GM21367 (cell line): ENCODE data around the gene APBB2.
"Not testable (repeated sequence)": the region's sequence is repeated elsewhere in the genome, so short reads cannot be mapped to it uniquely, and the experiment has no call there.

Experiments
- ATAC-seq: cut with Tn5 transposase; IDR thresholded peaks from one replicate; pipeline ENCODE4 v1.9.1; 2021; ENCODE audit not compliant: unreplicated experiment

Gene APBB2

GRCh38 chr4:41069838-41070237 lies 144.5 kb downstream of the APBB2 start:
- ATAC-seq: no peak

GRCh38 chr4:41069257-41069656 lies 145.1 kb downstream of the APBB2 start:
- no peak for ATAC-seq

DNA sequence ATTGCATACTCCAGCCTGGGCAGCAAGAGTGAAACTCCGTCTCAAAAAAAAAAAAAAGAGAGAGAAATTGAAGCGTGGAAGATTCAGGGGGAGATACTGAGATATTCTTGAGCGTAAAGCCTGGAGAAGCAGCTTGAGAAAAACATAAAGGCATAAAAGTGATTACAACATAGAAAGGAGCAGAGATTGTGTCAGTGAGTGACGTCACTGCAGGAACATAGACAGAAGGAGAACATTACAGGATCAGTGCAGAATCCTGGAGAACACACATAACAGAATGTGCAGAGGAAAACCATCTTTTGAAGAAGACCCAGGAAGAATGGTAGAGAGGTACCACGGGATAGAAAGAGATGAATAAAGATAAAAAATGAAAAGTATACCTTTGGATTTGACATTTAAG lies 147.0 kb downstream of the APBB2 start:
- ATAC-seq: no peak

- no peak for ATAC-seq
These were observed 148.3 kb downstream of the APBB2 start for GRCh38 chr4:41066049-41066448.

DNA sequence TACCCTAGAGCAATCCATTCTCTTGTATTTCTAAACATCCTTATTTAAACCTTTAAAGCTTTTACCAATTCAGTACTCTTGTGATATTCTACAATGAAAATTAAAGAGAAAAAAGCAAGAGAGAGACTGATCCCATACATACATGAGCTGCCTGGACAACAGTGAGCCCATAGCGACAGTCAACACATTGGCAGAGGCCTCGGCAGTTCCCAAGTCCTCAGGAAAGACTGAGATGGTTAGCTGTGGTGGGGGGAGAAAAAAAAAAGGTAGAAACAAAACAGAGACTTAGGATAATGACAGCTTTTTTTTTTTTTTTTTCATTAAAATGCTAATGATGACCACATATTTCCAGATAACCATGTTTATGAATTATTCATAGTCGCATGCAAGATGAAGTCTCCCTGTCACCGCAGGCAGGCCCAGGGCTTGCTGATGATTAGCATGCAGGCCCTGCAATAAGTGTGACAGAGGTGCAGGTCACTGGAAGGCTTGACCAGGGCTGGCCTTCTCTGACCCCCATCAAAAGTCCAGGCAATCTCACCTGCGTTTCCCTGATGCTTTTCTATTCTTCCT lies 148.8 kb downstream of the APBB2 start:
- no peak for ATAC-seq

DNA sequence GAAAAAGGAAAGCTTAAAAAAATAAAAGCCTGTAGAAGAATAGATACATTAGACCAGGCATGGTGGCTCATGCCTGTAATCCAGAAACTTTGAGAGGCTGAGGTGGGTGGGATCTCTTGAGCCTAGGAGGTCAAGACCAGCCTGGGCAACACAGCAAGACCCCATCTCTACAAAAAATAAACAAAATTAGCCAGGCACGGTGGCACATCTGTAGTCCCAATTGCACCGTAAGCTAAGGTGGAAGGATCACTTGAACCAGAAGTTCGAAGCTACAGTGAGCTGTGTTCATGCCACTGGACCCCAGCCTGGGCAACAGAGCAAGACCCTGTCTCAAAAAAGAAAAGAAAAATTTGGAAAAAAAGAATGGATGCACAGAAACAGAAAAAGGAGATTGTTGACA lies 149.4 kb downstream of the APBB2 start:
- ATAC-seq: no peak

GRCh38 chr4:41061482-41062185 lies 152.7 kb downstream of the APBB2 start:
- no peak for ATAC-seq

DNA sequence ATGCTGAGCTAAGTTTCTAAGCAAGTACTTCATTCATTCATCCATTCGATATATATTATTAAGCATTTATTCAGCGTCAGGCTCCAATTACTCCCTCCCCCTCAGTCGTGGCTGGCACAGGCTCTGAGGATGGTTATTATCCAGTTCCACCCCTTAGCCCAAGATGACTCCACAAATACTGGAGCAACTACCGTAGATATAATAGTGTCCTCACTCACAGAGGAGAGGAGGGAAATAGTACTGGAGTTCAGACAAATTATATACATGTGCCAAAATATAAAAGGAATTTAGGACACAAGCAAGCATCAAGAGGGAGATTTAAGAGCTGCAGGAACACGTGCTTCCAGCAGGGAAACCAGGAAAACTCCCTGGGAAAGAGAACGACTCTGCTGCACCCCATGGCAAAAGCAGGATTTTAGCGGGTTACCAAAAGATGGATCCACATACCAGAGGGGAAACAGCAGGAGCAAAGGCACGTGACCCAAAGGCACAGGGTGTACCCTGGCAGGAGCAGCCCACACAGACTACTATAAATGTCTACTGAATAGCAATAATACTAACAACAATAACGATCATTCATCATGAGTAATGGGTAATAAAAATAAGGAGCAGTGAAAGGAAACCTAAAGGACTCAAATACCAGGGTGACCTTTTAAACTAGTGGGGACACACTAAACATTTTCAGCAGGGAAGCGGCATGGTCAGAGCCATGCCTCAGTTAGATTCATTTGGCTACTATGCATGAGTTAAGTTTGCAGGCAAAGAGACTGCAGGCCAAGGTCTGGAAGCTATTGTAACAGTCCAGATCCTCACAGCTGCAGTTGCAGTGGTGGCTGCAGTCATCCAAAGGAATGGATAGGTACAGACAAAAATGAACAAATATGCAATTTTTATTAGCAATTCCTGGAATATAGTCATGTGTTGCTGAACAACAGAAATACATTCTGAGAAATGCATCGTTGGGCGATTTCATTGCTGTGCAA lies 153.7 kb downstream of the APBB2 start:
- no peak for ATAC-seq

DNA sequence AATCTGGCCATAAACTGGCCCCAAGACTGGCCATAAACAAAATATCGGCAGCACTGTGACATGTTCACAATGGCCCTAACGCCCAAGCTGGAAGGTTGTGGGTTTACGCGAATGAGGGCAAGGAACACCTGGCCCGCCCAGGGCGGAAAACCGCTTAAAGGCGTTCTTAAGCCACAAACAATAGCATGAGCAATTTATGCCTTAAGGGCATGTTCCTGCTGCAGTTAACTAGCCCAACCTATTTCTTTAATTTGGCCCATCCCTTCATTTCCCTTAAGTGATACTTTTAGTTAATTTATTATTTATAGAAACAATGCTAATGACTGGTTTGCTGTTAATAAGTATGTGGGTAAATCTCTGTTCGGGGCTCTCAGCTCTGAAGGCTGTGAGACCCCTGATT lies 154.9 kb downstream of the APBB2 start:
- ATAC-seq: not testable (repeated sequence)

- ATAC-seq: no peak
These were observed 155.9 kb downstream of the APBB2 start for GRCh38 chr4:41058426-41058825.

DNA sequence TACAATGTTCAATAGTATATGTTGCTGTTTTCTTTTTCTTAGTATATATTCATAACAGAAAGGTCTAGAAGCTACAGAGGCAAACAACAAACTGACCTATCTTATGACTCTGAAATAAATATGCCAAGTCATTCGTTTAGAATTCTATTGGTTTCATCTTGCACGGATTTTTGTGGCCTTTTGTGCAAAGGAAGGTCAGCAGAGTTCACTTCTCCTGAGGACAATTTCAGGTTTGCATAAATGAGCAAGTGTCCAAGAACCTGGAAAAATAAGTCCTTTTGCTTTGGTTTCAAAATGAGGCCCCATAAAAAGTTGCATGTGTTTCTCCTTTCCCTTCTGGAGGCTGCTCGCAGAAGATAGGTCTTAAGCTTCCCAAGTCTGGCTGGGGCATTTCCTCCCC lies 156.9 kb downstream of the APBB2 start:
- ATAC-seq: no peak

DNA sequence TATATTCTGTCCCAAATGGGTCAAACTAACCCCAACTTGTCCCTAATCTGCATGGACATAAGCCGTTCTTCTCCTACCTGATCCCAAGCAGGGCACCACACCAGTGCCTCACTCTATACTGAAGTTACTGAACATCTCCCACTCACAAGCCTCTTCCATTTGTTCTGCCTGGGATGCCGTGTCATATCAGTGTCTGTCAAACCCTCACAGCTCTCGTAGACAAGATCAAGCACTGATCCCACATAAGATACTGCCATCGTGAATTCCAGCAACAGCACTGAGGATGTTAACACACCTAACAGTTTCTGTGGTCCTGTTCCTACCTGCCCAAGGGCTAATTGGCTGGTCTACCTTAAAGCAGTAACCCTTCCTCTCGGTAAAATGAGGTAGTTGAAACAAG lies 162.1 kb downstream of the APBB2 start:
- ATAC-seq: no peak

DNA sequence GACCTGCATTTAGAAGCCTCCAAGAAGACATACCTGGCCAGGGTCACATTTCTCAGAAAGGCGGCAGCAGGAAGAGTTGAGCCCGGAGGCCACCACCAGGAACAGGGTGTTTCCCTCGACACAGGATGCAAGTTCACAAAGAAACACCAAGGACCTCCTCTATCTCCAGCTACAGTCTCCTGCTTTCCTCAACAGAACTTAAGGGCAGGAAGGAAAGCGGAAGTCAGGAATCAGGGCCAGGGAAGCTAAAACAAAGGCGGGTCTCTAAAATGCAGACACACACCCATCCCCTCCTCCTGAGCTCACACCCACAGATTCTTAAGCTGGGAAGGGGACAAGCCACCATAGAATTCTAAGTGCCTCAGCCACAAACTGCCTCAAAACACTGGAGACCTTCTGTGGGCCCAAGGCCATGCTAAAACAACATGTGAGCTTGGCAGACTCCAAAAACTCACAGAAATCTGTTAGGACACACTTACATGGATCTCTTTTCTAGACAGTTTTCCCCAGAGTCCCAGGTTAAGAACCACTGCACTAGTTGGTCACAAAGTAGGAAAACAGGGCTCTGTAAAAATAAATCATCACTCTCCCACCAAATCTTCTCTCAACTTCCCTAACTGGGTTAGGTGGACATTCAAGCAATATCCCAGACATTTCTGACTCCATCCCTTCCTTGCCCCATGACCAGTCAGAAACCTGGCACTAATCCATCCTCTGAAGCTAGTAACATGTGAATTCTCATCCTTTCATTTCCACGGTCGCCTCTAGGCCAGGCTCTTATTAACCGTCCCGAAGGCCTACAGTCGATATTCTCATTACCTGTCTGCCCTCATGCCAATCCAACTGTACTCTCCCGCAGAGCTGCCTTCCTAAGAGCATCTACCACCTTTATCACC lies 163.2 kb downstream of the APBB2 start:
- no peak for ATAC-seq

GRCh38 chr4:41050116-41050515 lies 164.2 kb downstream of the APBB2 start:
- ATAC-seq: no peak

DNA sequence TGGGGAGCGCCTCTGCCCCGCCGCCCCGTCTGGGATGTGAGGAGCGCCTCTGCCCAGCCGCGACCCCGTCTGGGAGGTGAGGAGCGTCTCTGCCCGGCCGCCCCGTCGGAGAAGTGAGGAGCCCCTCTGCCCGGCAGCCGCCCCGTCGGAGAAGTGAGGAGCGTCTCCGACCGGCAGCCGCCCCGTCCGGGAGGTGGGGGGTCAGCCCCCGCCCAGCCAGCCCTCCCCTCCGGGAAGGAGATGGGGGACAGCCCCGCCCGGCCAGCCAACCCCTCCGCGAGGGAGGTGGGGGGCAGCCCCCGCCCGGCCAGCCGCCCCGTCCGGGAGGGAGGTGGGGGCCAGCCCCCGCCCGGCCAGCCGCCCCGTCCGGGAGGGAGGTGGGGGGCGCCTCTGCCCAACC lies 165.2 kb downstream of the APBB2 start:
- not testable (repeated sequence) for ATAC-seq

DNA sequence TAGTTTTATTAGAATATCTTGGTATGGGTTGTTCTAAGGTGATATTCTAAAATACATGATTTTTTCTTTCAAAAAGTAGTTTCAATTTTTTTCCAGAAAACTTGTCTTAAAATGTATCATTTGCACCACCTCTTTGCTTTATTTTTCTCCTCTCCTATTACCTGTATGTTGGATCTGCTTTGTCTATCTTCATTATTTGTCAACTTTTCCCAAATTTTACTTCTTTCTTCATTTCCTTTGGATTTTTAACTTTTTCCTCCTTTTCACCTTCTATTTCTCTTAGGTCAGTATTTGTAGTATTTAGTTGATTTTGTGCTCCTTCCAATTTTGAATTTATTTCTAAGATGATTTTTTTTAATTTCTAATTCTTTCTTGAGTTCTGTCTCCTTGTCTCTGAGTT lies 169.6 kb downstream of the APBB2 start:
- ATAC-seq: no peak

DNA sequence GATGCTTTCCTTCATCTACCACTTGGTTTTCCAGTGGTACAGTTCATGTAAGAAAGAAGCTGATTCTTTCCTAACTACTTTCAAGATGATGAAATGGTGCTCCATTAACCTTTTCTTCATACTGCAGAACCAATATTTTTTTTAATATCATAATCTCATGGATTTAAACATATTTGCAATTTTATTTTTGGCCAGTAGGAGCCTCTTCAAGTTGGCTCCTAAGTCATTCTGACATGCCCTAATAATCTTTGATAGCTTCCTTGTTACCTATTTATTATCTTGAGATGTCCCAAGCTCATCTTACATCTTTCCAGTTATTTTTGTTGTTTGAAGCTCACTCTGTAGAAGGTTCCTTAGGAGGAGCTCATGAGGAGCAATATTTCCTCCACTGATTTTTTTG lies 170.2 kb downstream of the APBB2 start:
- ATAC-seq: no peak

DNA sequence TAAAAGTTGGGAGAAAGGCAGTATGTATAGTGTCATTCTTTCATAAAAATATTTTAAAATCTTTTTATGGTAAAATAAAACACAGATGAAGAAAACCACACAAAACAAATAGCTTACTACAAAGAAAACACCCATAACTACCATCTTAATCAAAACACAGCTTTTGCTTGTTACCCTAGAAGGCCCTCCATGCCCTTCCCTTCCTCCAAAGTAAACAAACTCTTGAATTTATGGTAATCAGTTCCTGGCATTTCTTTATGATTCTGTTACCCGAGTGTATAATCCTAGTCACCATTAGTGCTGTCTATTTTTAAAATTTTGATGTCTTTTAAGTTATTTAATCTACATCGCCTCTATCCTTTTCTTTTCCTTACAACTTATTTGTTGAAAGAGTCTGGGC lies 170.9 kb downstream of the APBB2 start:
- ATAC-seq: no peak

DNA sequence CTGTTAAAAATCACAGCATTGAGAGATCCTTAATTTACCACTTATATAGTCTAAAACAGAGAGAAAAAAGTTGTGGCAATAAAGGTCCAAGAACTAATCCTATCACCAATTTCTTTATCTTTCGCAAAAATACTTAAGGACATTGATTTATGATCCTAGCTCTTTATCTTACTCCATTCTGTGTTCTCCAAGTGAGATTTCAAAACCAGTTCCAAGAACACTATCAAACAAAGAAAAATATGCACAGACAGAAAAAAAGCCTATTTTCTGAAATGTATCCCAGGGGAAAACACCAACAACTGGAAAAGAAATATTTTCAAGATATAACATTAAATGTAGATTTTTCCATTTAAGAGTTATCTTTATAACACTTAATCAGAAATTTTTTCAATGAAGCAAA lies 172.8 kb downstream of the APBB2 start:
- ATAC-seq: no peak

DNA sequence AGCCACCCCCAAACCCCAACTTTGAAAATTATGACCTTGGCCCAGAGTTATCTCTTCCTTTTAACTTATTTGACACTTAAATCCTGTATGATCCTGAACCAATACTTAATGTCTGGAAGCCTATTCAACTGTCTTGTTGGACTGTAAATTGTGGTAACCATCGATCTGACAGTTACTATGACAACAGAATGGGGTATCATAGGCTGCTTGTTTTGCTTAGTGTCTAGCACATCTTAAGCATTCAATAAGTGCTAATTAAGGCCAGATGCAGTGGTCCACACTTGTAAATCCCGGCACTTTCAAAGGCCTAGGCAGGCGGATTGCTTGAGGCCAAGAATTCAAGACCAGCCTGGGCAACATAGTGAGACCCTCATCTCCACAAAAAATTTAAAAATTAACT lies 175.0 kb downstream of the APBB2 start:
- ATAC-seq: no peak

DNA sequence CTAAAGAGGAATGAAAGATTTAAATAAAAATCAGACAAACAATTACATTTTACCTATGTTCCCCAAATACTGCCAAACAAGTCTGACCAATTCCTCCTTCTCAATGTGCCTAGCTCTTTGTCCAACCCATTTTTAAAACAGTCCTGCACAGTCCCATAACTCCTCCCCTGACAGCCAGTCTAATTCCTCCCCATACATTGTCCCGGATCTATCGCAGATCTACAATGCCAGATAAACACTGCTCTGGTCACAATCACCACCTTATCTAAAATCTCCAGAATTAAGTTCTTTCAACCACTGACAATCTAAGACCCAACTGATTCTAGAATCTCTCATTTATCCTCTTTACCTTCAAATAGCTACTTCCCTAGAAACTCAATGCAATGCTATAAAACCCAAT lies 176.0 kb downstream of the APBB2 start:
- ATAC-seq: no peak
